Melanocyte of skin (primary cell): ENCODE measurements around the gene LIMS4. TPM values are rescaled to one million over a fixed set of nuclear protein-coding genes. Genes with fewer than 3 reads are reported as not detected.

Experiments used
- small RNA-seq, 2 donors: library from RNA; depleted of rRNA; stranded (forward); fragments of <200 nt; gene quantifications; one replicate each; pipeline ENCODE3, GENCODE V24; 2012
- total RNA-seq, 2 donors: library from RNA; depleted of rRNA; stranded (reverse); fragments of >200 nt; gene quantifications; 2 replicates each; pipeline ENCODE4 v1.2.3, GENCODE V29; 2012

The LIMS4 gene, protein sequence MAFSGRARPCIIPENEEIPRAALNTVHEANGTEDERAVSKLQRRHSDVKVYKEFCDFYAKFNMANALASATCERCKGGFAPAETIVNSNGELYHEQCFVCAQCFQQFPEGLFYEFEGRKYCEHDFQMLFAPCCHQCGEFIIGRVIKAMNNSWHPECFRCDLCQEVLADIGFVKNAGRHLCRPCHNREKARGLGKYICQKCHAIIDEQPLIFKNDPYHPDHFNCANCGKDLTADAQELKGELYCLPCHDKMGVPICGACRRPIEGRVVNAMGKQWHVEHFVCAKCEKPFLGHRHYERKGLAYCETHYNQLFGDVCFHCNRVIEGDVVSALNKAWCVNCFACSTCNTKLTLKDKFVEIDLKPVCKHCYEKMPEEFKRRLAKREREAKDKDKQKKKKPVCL
- not detected for total RNA-seq

DNA sequence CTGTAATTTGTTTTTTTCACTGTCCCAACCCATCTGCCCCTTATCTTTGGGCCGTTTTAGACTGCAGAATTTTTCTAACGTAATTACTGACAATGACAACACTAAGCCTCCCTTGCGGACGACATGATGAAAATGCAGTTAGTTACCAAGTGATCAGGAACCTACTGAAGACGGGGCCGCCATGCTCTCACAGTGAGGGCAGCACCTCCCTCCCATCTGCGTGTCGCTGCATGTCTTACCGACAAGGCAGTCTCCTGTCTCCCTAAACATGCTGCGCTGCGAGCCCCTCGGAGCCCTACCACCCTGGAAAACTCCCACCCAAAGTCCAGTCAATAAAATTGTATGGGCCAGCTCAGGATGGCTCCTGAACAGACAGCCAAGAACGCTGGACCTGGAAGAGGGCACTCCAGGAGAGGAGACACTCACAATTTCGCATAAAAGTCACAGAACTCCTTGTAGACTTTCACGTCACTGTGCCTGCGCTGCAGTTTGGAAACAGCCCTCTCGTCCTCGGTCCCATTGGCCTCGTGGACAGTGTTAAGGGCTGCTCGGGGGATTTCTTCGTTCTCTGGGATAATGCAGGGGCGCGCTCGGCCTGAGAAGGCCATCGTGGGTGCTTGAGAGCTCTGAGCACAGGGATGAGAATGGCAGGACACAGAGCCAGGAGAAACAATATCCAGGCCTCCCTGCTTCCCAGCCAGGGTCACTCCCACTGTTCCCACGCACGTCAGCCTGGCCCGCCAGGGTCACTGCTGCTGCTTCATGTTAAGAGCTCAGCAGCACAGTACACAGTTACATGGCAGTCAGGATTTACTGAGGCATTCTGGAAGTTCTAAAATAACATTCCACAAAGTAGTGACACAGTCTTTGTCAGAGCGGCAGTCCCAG lies at the start of gene LIMS4:
TSS of gene LIMS4 (minus strand) at position 646 of the 888 bp plus-strand sequence. CDS start at position 608, 38 bp downstream.

Small RNA genes within 50 kb of the gene (small RNA-seq; reads per million reads assigned to genes)
- gene AC108938.1 = 0 reads per million in 2 donors

Other genes with a start within 250 kb of the LIMS4 start
- 10 to 100 TPM; 13.4 to 16.7 TPM for gene RGPD6, start 104.4 kb upstream of the LIMS4 start, total RNA-seq
- 10 to 100 TPM; 34.4 to 85.6 TPM for gene BUB1, start 205.2 kb upstream of the LIMS4 start, total RNA-seq